ENCODE measurements around the gene WSCD1. TPM values are rescaled to one million over a fixed set of nuclear protein-coding genes. Genes with fewer than 3 reads are reported as not detected.

The WSCD1 gene
- total RNA-seq, 1 donor: under 0.01 TPM

- no peak for DNase-seq (ENCODE audit: low read depth)
- no peak for TF ChIP-seq CTCF (IDR thresholded peaks at IDR 0.05; ENCODE audit: insufficient read depth, low read depth, low read length)
- no peak overlapping the region for H3K4me3 ChIP-seq (ENCODE audit: low read depth, low read length)
These were observed 30.8 kb downstream of the WSCD1 start for GRCh38 chr17:6100891-6101500.

GRCh38 chr17:6101706-6102105, 31.5 kb downstream of the WSCD1 start:
- DNase-seq (ENCODE audit: low read depth): no peak
- no peak for TF ChIP-seq CTCF (IDR thresholded peaks at IDR 0.05; ENCODE audit: insufficient read depth, low read depth, low read length)
- H3K4me3 ChIP-seq (ENCODE audit: low read depth, low read length): no peak overlapping the region

- no peak overlapping the region for H3K4me3 ChIP-seq (ENCODE audit: low read depth, low read length)
- no peak for TF ChIP-seq CTCF (IDR thresholded peaks at IDR 0.05; ENCODE audit: insufficient read depth, low read depth, low read length)
- no peak for DNase-seq (ENCODE audit: low read depth)
These were observed 32.4 kb downstream of the WSCD1 start for GRCh38 chr17:6102615-6103014.

GRCh38 chr17:6104956-6105648, 34.9 kb downstream of the WSCD1 start:
- no peak overlapping the region for H3K4me3 ChIP-seq (ENCODE audit: low read depth, low read length)
- no peak for DNase-seq (ENCODE audit: low read depth)
- no peak for TF ChIP-seq CTCF (IDR thresholded peaks at IDR 0.05; ENCODE audit: insufficient read depth, low read depth, low read length)

GRCh38 chr17:6105649-6106007, 35.4 kb downstream of the WSCD1 start:
- TF ChIP-seq CTCF (IDR thresholded peaks at IDR 0.05; ENCODE audit: insufficient read depth, low read depth, low read length): no peak
- DNase-seq (ENCODE audit: low read depth): no peak
- no peak overlapping the region for H3K4me3 ChIP-seq (ENCODE audit: low read depth, low read length)

- DNase-seq (ENCODE audit: low read depth): no peak
- H3K4me3 ChIP-seq (ENCODE audit: low read depth, low read length): no peak overlapping the region
- no peak for TF ChIP-seq CTCF (IDR thresholded peaks at IDR 0.05; ENCODE audit: insufficient read depth, low read depth, low read length)
These were observed 36.0 kb downstream of the WSCD1 start for GRCh38 chr17:6106212-6106611.

GRCh38 chr17:6107791-6108190, 37.6 kb downstream of the WSCD1 start:
- TF ChIP-seq CTCF (IDR thresholded peaks at IDR 0.05; ENCODE audit: insufficient read depth, low read depth, low read length): no peak
- H3K4me3 ChIP-seq (ENCODE audit: low read depth, low read length): no peak overlapping the region
- DNase-seq (ENCODE audit: low read depth): no peak

Measured in fibroblast of villous mesenchyme (primary cell).